Activated CD4-positive, alpha-beta memory T cell treated with anti-CD3 and anti-CD28 coated beads for 36 hours (primary cell): ENCODE results near the gene BCLAF3. TPM values are rescaled to one million over a fixed set of nuclear protein-coding genes. Genes with fewer than 3 reads are reported as not detected.

ENCODE experiments used
- CTCF ChIA-PET: fragments of 350-600 bp; sonication (Branson Sonifier 250); formaldehyde crosslinking; loops from one replicate; lab custom pipeline; 2021; ENCODE audit warnings: antibody characterized with exemption, inconsistent platforms; lab: Charles Lee
- POLR2A ChIA-PET: fragments of 350-600 bp; sonication (Branson Sonifier 250); formaldehyde crosslinking; loops from one replicate; lab custom pipeline; 2021; ENCODE audit warnings: antibody characterized with exemption; lab: Charles Lee
- DNase-seq: peaks from one replicate; pipeline ENCODE4 v3.0.0-alpha.2; 2020
- H3K27ac Mint-ChIP-seq: one replicate; pipeline ENCODE4 v1.8.0; 2021; ENCODE audit warnings: mixed read lengths
- H3K27me3 Mint-ChIP-seq: one replicate; pipeline ENCODE4 v1.8.0; 2021; ENCODE audit warnings: mixed read lengths
- H3K36me3 Mint-ChIP-seq: one replicate; pipeline ENCODE4 v1.8.0; 2021; ENCODE audit warnings: mixed read lengths
- H3K4me1 Mint-ChIP-seq: one replicate; pipeline ENCODE4 v1.8.0; 2021; ENCODE audit warnings: low read depth, mixed read lengths
- H3K4me3 Mint-ChIP-seq: one replicate; pipeline ENCODE4 v1.8.0; 2021; ENCODE audit warnings: mild to moderate bottlenecking, mixed read lengths
- H3K9me3 Mint-ChIP-seq: one replicate; pipeline ENCODE4 v1.8.0; 2021; ENCODE audit warnings: mixed read lengths
- intact Hi-C: fragments of 100-400 bp; cut with micrococcal nuclease; formaldehyde crosslinking; loops from one replicate; pipeline ENCODE4 v1.15.1; 2023
- total RNA-seq, 2 experiments: library from RNA; stranded (reverse); gene quantifications; one replicate each; pipeline ENCODE4 v1.2.3, GENCODE V29; 2021

Gene BCLAF3
- 1 to 10 TPM; 4.0 to 4.1 TPM for total RNA-seq

DNA sequence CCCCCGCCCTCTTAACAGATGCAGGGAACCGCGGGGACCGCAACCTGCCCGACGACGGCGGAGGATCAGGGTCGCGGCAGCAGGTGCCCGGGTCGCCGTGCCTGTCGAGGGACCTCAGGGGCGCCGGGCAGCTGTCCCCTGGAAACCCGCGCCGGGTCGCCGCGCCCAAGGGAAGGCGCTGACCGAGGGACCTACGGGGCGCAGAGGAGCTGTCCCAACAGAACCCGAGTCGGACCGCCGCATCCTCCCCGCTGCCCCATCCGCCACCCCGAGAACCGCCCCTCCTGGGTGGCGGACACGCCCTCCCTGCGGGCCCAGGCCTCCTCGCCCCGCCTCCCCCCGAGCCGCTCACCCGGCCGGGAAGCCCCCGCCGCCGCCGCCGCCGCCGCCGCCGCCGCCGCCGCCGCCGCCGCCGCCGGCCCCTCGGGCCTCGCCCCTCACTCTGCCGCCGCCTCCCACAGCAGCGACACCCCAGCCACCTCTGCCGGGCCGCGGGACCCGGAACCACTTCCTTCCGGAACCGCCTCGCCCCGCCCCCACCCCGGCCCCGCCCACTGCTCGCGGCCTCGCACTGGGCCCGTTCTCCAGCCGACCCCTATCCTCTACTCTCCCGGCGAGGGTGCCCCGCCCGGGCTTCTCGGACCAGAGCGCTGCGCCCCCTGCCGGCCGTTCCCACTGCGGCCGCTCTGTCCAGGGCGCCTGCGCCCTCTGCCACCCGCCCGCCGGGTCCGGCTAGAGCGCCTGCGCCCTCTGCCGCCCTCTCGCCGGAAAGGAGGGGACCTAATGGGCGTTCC is at the start of gene BCLAF3:
Gene BCLAF3 (minus strand): TSS at position 506 of the 794 bp plus-strand sequence. CDS start 20,797 bp downstream, outside the sequence.
- peak within 1 kb of the TSS; percentile 87 for H3K4me3 Mint-ChIP-seq
- intact Hi-C loops: loop anchor here (1.0 to 10.0 kb wide), 6 partner anchors 26 to 442 kb away; no protein-coding TSS in a partner anchor
- POLR2A ChIA-PET: no interaction called here
- H3K9me3 Mint-ChIP-seq: no peaks in the 10 kb centered on the region
- H3K27ac Mint-ChIP-seq: peak within 1 kb of the TSS; percentile 87
- no peaks in the 10 kb centered on the region for H3K27me3 Mint-ChIP-seq
- DNase-seq: peak; percentile 92
- peaks cover 10% of the 10 kb centered on the region for H3K4me1 Mint-ChIP-seq
- peaks cover 5% of the 10 kb centered on the region for H3K36me3 Mint-ChIP-seq
- CTCF ChIA-PET: interaction anchor here (2.5 kb wide), 1 partner anchor 86 kb away, joined by 15 read pairs; no protein-coding TSS in a partner anchor

GRCh38 chrX:20038966-20039365 is 48.1 kb upstream of the BCLAF3 start:
- Mint-ChIP-seq H3K4me3 (no peak overlapping the region), H3K4me1 (no peaks in the 10 kb centered on the region), H3K27ac (no peak overlapping the region), H3K9me3 (no peaks in the 10 kb centered on the region), H3K27me3 (no peaks in the 10 kb centered on the region), H3K36me3 (no peaks in the 10 kb centered on the region)
- intact Hi-C loops: no loop called here
- no peak for DNase-seq
- CTCF ChIA-PET: no interaction called here
- POLR2A ChIA-PET: no interaction called here

DNA sequence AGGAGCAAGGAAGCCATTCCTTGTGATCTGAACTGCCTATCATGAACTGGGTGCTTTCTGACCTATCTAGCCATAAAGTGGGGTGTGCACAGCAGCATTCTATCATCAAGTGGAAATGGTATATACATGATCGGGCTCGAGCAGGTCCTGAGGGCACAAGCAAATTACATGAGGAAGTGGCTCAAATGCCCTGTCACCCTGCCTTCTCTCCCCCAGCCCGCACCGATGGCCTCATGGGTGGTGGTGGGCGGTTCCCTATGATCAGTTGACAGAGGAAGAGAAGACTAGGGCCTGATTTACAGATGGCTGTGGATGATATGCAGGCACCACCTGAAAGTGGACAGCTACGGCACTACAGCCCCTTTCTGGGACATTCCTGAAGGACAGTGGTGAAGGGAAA is 46.3 kb upstream of the BCLAF3 start:
- CTCF ChIA-PET: no interaction called here
- intact Hi-C loops: no loop called here
- H3K27me3 Mint-ChIP-seq: no peaks in the 10 kb centered on the region
- DNase-seq: no peak
- POLR2A ChIA-PET: no interaction called here
- no peak overlapping the region for H3K4me3 Mint-ChIP-seq
- no peak overlapping the region for H3K27ac Mint-ChIP-seq
- H3K36me3 Mint-ChIP-seq: no peaks in the 10 kb centered on the region
- no peaks in the 10 kb centered on the region for H3K9me3 Mint-ChIP-seq
- no peaks in the 10 kb centered on the region for H3K4me1 Mint-ChIP-seq

GRCh38 chrX:20032201-20032600 is 41.3 kb upstream of the BCLAF3 start:
- intact Hi-C loops: no loop called here
- no peak for DNase-seq
- Mint-ChIP-seq H3K9me3 (no peaks in the 10 kb centered on the region), H3K4me3 (no peak overlapping the region), H3K27me3 (no peaks in the 10 kb centered on the region), H3K4me1 (peaks cover 2% of the 10 kb centered on the region), H3K27ac (no peak overlapping the region), H3K36me3 (no peaks in the 10 kb centered on the region)
- ChIA-PET POLR2A (no interaction called here), CTCF (interaction anchor here (0.6 kb wide), 1 partner anchor 52 kb away, joined by 3 read pairs; no protein-coding TSS in a partner anchor)

GRCh38 chrX:20029728-20030127 is 38.9 kb upstream of the BCLAF3 start:
- POLR2A ChIA-PET: no interaction called here
- Mint-ChIP-seq H3K4me3 (no peak overlapping the region), H3K27me3 (no peaks in the 10 kb centered on the region), H3K9me3 (no peaks in the 10 kb centered on the region), H3K27ac (no peak overlapping the region), H3K36me3 (no peaks in the 10 kb centered on the region), H3K4me1 (peaks cover 2% of the 10 kb centered on the region)
- DNase-seq: no peak
- intact Hi-C loops: no loop called here
- CTCF ChIA-PET: no interaction called here

- intact Hi-C loops: no loop called here
- Mint-ChIP-seq H3K27ac (no peak overlapping the region), H3K4me3 (no peak overlapping the region), H3K36me3 (no peaks in the 10 kb centered on the region), H3K27me3 (no peaks in the 10 kb centered on the region), H3K9me3 (no peaks in the 10 kb centered on the region), H3K4me1 (peaks cover 2% of the 10 kb centered on the region)
- no peak for DNase-seq
- ChIA-PET CTCF (no interaction called here), POLR2A (no interaction called here)
Measured at GRCh38 chrX:20028588-20028987, 37.7 kb upstream of the BCLAF3 start.

- Mint-ChIP-seq H3K4me3 (no peak overlapping the region), H3K36me3 (no peaks in the 10 kb centered on the region), H3K9me3 (no peaks in the 10 kb centered on the region), H3K27ac (no peak overlapping the region), H3K4me1 (peaks cover 2% of the 10 kb centered on the region), H3K27me3 (no peaks in the 10 kb centered on the region)
- no peak for DNase-seq
- intact Hi-C loops: no loop called here
- CTCF ChIA-PET: no interaction called here
- POLR2A ChIA-PET: no interaction called here
Measured at GRCh38 chrX:20026278-20026677, 35.4 kb upstream of the BCLAF3 start.

- H3K4me1 Mint-ChIP-seq: no peaks in the 10 kb centered on the region
Measured at GRCh38 chrX:20019672-20020365, 29.0 kb upstream of the BCLAF3 start.

DNA sequence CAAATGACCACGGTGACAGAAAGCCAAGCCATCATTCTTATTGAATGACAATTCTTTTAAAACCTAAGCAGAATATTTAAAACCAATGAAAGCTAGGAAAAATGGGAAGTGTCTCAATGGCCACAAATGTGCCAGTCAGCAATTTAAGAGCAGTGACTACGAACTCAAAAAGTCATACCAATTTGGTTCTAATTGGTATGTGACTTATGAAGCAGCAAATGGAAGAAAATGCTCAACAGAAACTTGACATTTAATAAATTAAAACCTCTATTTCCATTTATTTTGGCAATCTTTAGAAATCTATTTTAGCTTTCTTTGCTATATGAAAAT is 25.7 kb upstream of the BCLAF3 start:
- Mint-ChIP-seq H3K27me3 (no peaks in the 10 kb centered on the region), H3K9me3 (peaks cover 17% of the 10 kb centered on the region), H3K4me3 (no peak overlapping the region), H3K4me1 (no peaks in the 10 kb centered on the region), H3K27ac (no peak overlapping the region), H3K36me3 (peaks cover 4% of the 10 kb centered on the region)
- POLR2A ChIA-PET: no interaction called here
- intact Hi-C loops: no loop called here
- CTCF ChIA-PET: no interaction called here
- no peak for DNase-seq

More at GRCh38 chrX:20019672-20020365, 29.0 kb upstream of the BCLAF3 start:
- intact Hi-C loops: no loop called here
- Mint-ChIP-seq H3K36me3 (peaks cover 4% of the 10 kb centered on the region), H3K27me3 (no peaks in the 10 kb centered on the region), H3K9me3 (peaks cover 17% of the 10 kb centered on the region), H3K27ac (no peak overlapping the region), H3K4me3 (no peak overlapping the region)
- ChIA-PET CTCF (no interaction called here), POLR2A (no interaction called here)
- DNase-seq: no peak

DNA sequence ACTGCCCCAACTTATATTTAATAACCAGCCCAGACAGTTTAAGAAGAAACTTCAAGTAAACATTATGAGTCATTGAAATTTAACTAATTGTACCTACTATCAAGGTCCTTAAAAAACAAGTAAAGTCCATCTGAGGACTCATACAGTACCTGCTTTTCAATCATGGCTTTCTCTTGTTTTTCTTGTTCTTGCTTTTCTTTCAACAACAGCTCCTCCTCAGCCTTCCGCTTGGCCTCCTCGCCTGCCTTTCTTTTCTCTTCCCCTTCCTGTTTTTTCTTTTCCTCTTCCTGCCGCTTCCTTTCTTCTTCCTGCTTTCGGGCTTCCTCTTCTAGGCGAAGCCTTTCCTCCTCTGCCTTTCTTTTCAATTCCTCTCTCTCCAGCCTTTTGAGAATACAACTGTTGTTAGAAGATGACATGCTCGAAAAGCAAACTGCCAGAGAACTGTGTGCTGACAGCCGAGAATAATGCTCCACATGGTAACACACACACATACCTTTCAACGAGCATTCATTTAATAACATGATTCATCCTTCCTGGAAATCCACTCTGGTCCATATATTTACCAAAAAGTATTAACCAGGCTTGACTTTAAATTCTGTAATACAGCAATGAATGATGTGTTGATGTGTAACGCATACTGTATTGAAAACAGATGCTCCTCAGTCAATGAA is 25.2 kb upstream of the BCLAF3 start:
- Mint-ChIP-seq H3K4me1 (no peaks in the 10 kb centered on the region), H3K27ac (no peak overlapping the region), H3K36me3 (peaks cover 4% of the 10 kb centered on the region), H3K9me3 (peaks cover 17% of the 10 kb centered on the region), H3K27me3 (no peaks in the 10 kb centered on the region), H3K4me3 (no peak overlapping the region)
- DNase-seq: no peak
- ChIA-PET CTCF (no interaction called here), POLR2A (no interaction called here)
- intact Hi-C loops: no loop called here

GRCh38 chrX:20015422-20015821 is 24.6 kb upstream of the BCLAF3 start:
- DNase-seq: no peak
- ChIA-PET POLR2A (no interaction called here), CTCF (no interaction called here)
- no peaks in the 10 kb centered on the region for H3K4me1 Mint-ChIP-seq
- intact Hi-C loops: no loop called here
- peaks cover 4% of the 10 kb centered on the region for H3K36me3 Mint-ChIP-seq
- no peak overlapping the region for H3K27ac Mint-ChIP-seq
- H3K27me3 Mint-ChIP-seq: no peaks in the 10 kb centered on the region
- H3K9me3 Mint-ChIP-seq: peaks cover 17% of the 10 kb centered on the region
- H3K4me3 Mint-ChIP-seq: no peak overlapping the region

DNA sequence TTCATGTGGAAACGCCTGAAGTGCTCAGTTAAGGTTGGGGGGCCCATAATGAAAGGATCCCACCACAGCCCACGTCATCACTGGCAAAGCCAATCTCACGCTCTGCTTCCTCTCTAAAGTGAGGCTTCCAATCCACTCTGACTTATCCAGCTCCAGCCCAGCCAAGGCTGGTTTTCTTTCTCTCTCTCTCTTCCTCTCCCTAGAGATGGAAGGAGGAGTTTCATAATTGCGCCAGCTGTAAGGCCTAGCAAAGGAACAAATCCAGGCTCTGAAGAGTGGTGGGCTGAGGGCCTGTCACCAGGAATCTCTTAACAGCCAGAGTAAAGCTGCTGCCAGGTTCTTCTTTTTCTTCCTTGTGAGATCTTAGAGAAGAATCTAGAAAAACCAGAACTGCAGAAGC is 20.7 kb upstream of the BCLAF3 start:
- ChIA-PET POLR2A (no interaction called here), CTCF (interaction anchor here (0.5 kb wide), 1 partner anchor 106 kb away, joined by 3 read pairs; no protein-coding TSS in a partner anchor)
- Mint-ChIP-seq H3K27me3 (no peaks in the 10 kb centered on the region), H3K27ac (no peak overlapping the region), H3K4me1 (no peaks in the 10 kb centered on the region), H3K4me3 (no peak overlapping the region), H3K9me3 (peaks cover 17% of the 10 kb centered on the region), H3K36me3 (peaks cover 4% of the 10 kb centered on the region)
- intact Hi-C loops: no loop called here
- DNase-seq: no peak
